Chondrocyte (in vitro differentiated cells): Measurements from ENCODE around the gene BPTF. TPM values are rescaled to one million over a fixed set of nuclear protein-coding genes. Genes with fewer than 3 reads are reported as not detected.
A peak's percentile ranks its signal among the peaks of the same experiment; 100 is the strongest.

Source experiments
- DNase-seq: peaks from one replicate; pipeline ENCODE4 v3.0.0; 2021; ENCODE audit warnings: mixed read lengths, low spot score
- H3K27ac Mint-ChIP-seq: one replicate; pipeline ENCODE4 v1.8.0; 2021; ENCODE audit warnings: mild to moderate bottlenecking, moderate library complexity, mixed read lengths; ENCODE audit not compliant: unreplicated experiment
- H3K27me3 Mint-ChIP-seq: 2 replicates; pipeline ENCODE4 v1.8.0; 2021; ENCODE audit warnings: low read depth, mixed read lengths
- H3K36me3 Mint-ChIP-seq: 2 replicates; pipeline ENCODE4 v1.8.0; 2021; ENCODE audit warnings: low read depth, mixed read lengths
- H3K4me1 Mint-ChIP-seq: 2 replicates; pipeline ENCODE4 v1.8.0; 2021; ENCODE audit warnings: low read depth, mild to moderate bottlenecking, mixed read lengths
- H3K4me3 Mint-ChIP-seq: one replicate; pipeline ENCODE4 v1.8.0; 2021; ENCODE audit warnings: mild to moderate bottlenecking, moderate library complexity, mixed read lengths; ENCODE audit not compliant: unreplicated experiment
- H3K9me3 Mint-ChIP-seq: 2 replicates; pipeline ENCODE4 v1.8.0; 2021; ENCODE audit warnings: low read depth, mixed read lengths
- CTCF ChIP-seq: fragments of 200-600 bp; sonication (generic); IDR thresholded peaks from 2 replicates; pipeline ENCODE4 v1.5.0; 2021; ENCODE audit warnings: antibody characterized with exemption, mild to moderate bottlenecking, moderate library complexity
- total RNA-seq: library from RNA; stranded (reverse); gene quantifications from 3 replicates; pipeline ENCODE4 v1.2.1, GENCODE V29; 2021

Gene BPTF
- total RNA-seq, 1 donor from 2014 or later: 75.7 TPM

- no peak for DNase-seq
- Mint-ChIP-seq H3K36me3 (peaks cover 9% of the 10 kb centered on the region), H3K27me3 (no peaks in the 10 kb centered on the region), H3K4me3 (no peak overlapping the region), H3K9me3 (peaks cover 2% of the 10 kb centered on the region), H3K4me1 (peaks cover 20% of the 10 kb centered on the region), H3K27ac (no peak overlapping the region)
- TF ChIP-seq CTCF: no peak
These were observed 42.3 kb downstream of the BPTF start for GRCh38 chr17:67867591-67867990.

GRCh38 chr17:67868176-67868575 is 42.9 kb downstream of the BPTF start:
- Mint-ChIP-seq H3K36me3 (peaks cover 7% of the 10 kb centered on the region), H3K27me3 (no peaks in the 10 kb centered on the region), H3K4me3 (no peak overlapping the region), H3K27ac (no peak overlapping the region), H3K9me3 (no peaks in the 10 kb centered on the region), H3K4me1 (peaks cover 19% of the 10 kb centered on the region)
- DNase-seq: no peak
- TF ChIP-seq CTCF: no peak

- no peak for DNase-seq
- H3K4me3 Mint-ChIP-seq: no peak overlapping the region
- no peak for TF ChIP-seq CTCF
- no peaks in the 10 kb centered on the region for H3K9me3 Mint-ChIP-seq
- no peak overlapping the region for H3K27ac Mint-ChIP-seq
- peaks cover 9% of the 10 kb centered on the region for H3K4me1 Mint-ChIP-seq
- H3K36me3 Mint-ChIP-seq: peaks cover 6% of the 10 kb centered on the region
- no peaks in the 10 kb centered on the region for H3K27me3 Mint-ChIP-seq
These were observed 54.4 kb downstream of the BPTF start for GRCh38 chr17:67879662-67880061.

GRCh38 chr17:67881083-67881482 is 55.8 kb downstream of the BPTF start:
- Mint-ChIP-seq H3K4me1 (peaks cover 15% of the 10 kb centered on the region), H3K27ac (no peak overlapping the region), H3K9me3 (no peaks in the 10 kb centered on the region), H3K4me3 (no peak overlapping the region), H3K36me3 (peaks cover 6% of the 10 kb centered on the region), H3K27me3 (no peaks in the 10 kb centered on the region)
- no peak for DNase-seq
- no peak for TF ChIP-seq CTCF

GRCh38 chr17:67884741-67885140 is 59.4 kb downstream of the BPTF start:
- H3K4me1 Mint-ChIP-seq: peaks cover 15% of the 10 kb centered on the region
- no peak overlapping the region for H3K4me3 Mint-ChIP-seq
- no peak for TF ChIP-seq CTCF
- H3K9me3 Mint-ChIP-seq: no peaks in the 10 kb centered on the region
- no peaks in the 10 kb centered on the region for H3K27me3 Mint-ChIP-seq
- peak overlapping the region; percentile 51 for H3K27ac Mint-ChIP-seq
- peaks cover 10% of the 10 kb centered on the region for H3K36me3 Mint-ChIP-seq
- no peak for DNase-seq
